Activated T-helper 1 cell treated with Interleukin-2 at 50 U/mL for 16 hours (primary cell): Measurements from ENCODE around the gene MTRFR.
"Not testable (repeated sequence)": the region's sequence is repeated elsewhere in the genome, so short reads cannot be mapped to it uniquely, and the experiment has no call there.

Experiments used
- DNase-seq: peaks from one replicate; pipeline ENCODE4 v3.0.0-alpha.2; 2020; ENCODE audit warnings: low read depth

Gene MTRFR

GRCh38 chr12:123232807-123233504, at the start of gene MTRFR, which contains the start of gene MPHOSPH9:
MTRFR (plus strand) TSS chr12:123233436; CDS start chr12:123253675, 20,239 bp downstream.
MPHOSPH9 (minus strand) TSS chr12:123233141; CDS start chr12:123230364, 2,777 bp downstream.
- peak; percentile 98 for DNase-seq

GRCh38 chr12:123187637-123188036, 45.6 kb upstream of the MTRFR start:
- no peak for DNase-seq

GRCh38 chr12:123199936-123200335, 33.3 kb upstream of the MTRFR start:
- DNase-seq, result no peak

- no peak for DNase-seq
Measured at GRCh38 chr12:123200414-123200813, 32.8 kb upstream of the MTRFR start.

- not testable (repeated sequence) for DNase-seq
Measured at GRCh38 chr12:123206794-123207193, 26.4 kb upstream of the MTRFR start.

GRCh38 chr12:123207815-123208214, 25.4 kb upstream of the MTRFR start:
- DNase-seq, result not testable (repeated sequence)

- DNase-seq, result peak; percentile 24
Measured at GRCh38 chr12:123223241-123223668, 10.0 kb upstream of the MTRFR start.

GRCh38 chr12:123225443-123225842, 7.8 kb upstream of the MTRFR start:
- no peak for DNase-seq

- DNase-seq, result no peak
Measured at GRCh38 chr12:123227581-123228258, 5.5 kb upstream of the MTRFR start.

GRCh38 chr12:123229051-123229450, 4.2 kb upstream of the MTRFR start:
- DNase-seq, result no peak

GRCh38 chr12:123231931-123232330, 1.3 kb upstream of the MTRFR start:
- DNase-seq, result no peak

- DNase-seq, result no peak
Measured at GRCh38 chr12:123232472-123232806, 797 bp upstream of the MTRFR start.

- no peak for DNase-seq
Measured at GRCh38 chr12:123233505-123234308, 471 bp downstream of the MTRFR start.

- peak; percentile 42 for DNase-seq
Measured at GRCh38 chr12:123237646-123238329, 4.6 kb downstream of the MTRFR start.

- no peak for DNase-seq
Measured at GRCh38 chr12:123238330-123238682, 5.1 kb downstream of the MTRFR start.

- DNase-seq, result no peak
Measured at GRCh38 chr12:123238961-123239360, 5.7 kb downstream of the MTRFR start.

- DNase-seq, result no peak
Measured at GRCh38 chr12:123242116-123242904, 9.1 kb downstream of the MTRFR start.

GRCh38 chr12:123243671-123244262, 10.5 kb downstream of the MTRFR start:
- no peak for DNase-seq

- no peak for DNase-seq
Measured at GRCh38 chr12:123245678-123246077, 12.4 kb downstream of the MTRFR start.

GRCh38 chr12:123248129-123248528, 14.9 kb downstream of the MTRFR start:
- not testable (repeated sequence) for DNase-seq
